Progenitor cell of endocrine pancreas (in vitro differentiated cells): Measurements from ENCODE around the gene AGFG1. TPM values are rescaled to one million over a fixed set of nuclear protein-coding genes. Genes with fewer than 3 reads are reported as not detected.
"Not testable (repeated sequence)": the region's sequence is repeated elsewhere in the genome, so short reads cannot be mapped to it uniquely, and the experiment has no call there.

Experiments
- DNase-seq: peaks from one replicate; pipeline ENCODE4 v3.0.0; 2021; ENCODE audit warnings: low spot score; ENCODE audit not compliant: unreplicated experiment
- H3K27ac Mint-ChIP-seq: 2 replicates; pipeline ENCODE4 v1.8.0; 2021; ENCODE audit warnings: mild to moderate bottlenecking, moderate library complexity, mixed read lengths
- H3K27me3 Mint-ChIP-seq: 2 replicates; pipeline ENCODE4 v1.8.0; 2021; ENCODE audit warnings: mixed read lengths
- H3K36me3 Mint-ChIP-seq: 2 replicates; pipeline ENCODE4 v1.8.0; 2022; ENCODE audit warnings: mixed read lengths; ENCODE audit not compliant: insufficient read depth
- H3K4me1 Mint-ChIP-seq: 2 replicates; pipeline ENCODE4 v1.8.0; 2021; ENCODE audit warnings: low read depth, mixed read lengths
- H3K4me3 Mint-ChIP-seq: 2 replicates; pipeline ENCODE4 v1.8.0; 2021; ENCODE audit warnings: low read depth, mild to moderate bottlenecking, moderate library complexity, mixed read lengths
- H3K9me3 Mint-ChIP-seq: 2 replicates; pipeline ENCODE4 v1.8.0; 2021; ENCODE audit warnings: low read depth, mixed read lengths
- CTCF ChIP-seq: fragments of 200-600 bp; sonication (generic); IDR thresholded peaks from one replicate; pipeline ENCODE4 v1.5.0; 2021; ENCODE audit warnings: antibody characterized with exemption, mild to moderate bottlenecking; ENCODE audit not compliant: unreplicated experiment
- total RNA-seq: library from RNA; stranded (reverse); gene quantifications from 2 replicates; pipeline ENCODE4 v1.2.1, GENCODE V29; 2021

Gene AGFG1
- total RNA-seq, 1 donor from 2014 or later: 74.5 TPM

GRCh38 chr2:227536445-227536844, 64.5 kb downstream of the AGFG1 start:
- no peak overlapping the region for H3K27ac Mint-ChIP-seq
- H3K4me3 Mint-ChIP-seq: no peak overlapping the region
- no peak for DNase-seq
- H3K36me3 Mint-ChIP-seq: peaks cover 45% of the 10 kb centered on the region
- TF ChIP-seq CTCF: no peak
- no peaks in the 10 kb centered on the region for H3K27me3 Mint-ChIP-seq
- no peaks in the 10 kb centered on the region for H3K4me1 Mint-ChIP-seq
- peaks cover 13% of the 10 kb centered on the region for H3K9me3 Mint-ChIP-seq

- no peak for TF ChIP-seq CTCF
- H3K4me1 Mint-ChIP-seq: no peaks in the 10 kb centered on the region
- no peaks in the 10 kb centered on the region for H3K27me3 Mint-ChIP-seq
- DNase-seq: no peak
- H3K9me3 Mint-ChIP-seq: peaks cover 28% of the 10 kb centered on the region
- no peak overlapping the region for H3K27ac Mint-ChIP-seq
- peaks cover 65% of the 10 kb centered on the region for H3K36me3 Mint-ChIP-seq
- H3K4me3 Mint-ChIP-seq: no peak overlapping the region
Measured at GRCh38 chr2:227539465-227539956, 67.6 kb downstream of the AGFG1 start.

- Mint-ChIP-seq H3K9me3 (peaks cover 35% of the 10 kb centered on the region), H3K36me3 (peaks cover 73% of the 10 kb centered on the region)
- H3K4me1 Mint-ChIP-seq, DNase-seq, H3K27ac Mint-ChIP-seq, H3K4me3 Mint-ChIP-seq, H3K27me3 Mint-ChIP-seq: not testable (repeated sequence)
Measured at GRCh38 chr2:227540352-227540751, 68.4 kb downstream of the AGFG1 start.

GRCh38 chr2:227545990-227546389, 74.0 kb downstream of the AGFG1 start:
- peaks cover 28% of the 10 kb centered on the region for H3K9me3 Mint-ChIP-seq
- no peaks in the 10 kb centered on the region for H3K27me3 Mint-ChIP-seq
- no peaks in the 10 kb centered on the region for H3K4me1 Mint-ChIP-seq
- no peak for TF ChIP-seq CTCF
- H3K36me3 Mint-ChIP-seq: peaks cover 62% of the 10 kb centered on the region
- DNase-seq: no peak
- H3K27ac Mint-ChIP-seq: no peak overlapping the region
- H3K4me3 Mint-ChIP-seq: no peak overlapping the region

GRCh38 chr2:227551836-227552235, 79.9 kb downstream of the AGFG1 start:
- Mint-ChIP-seq H3K4me3 (no peak overlapping the region), H3K27me3 (no peaks in the 10 kb centered on the region), H3K27ac (peak overlapping the region; percentile 69), H3K4me1 (no peaks in the 10 kb centered on the region), H3K36me3 (peaks cover 24% of the 10 kb centered on the region), H3K9me3 (no peaks in the 10 kb centered on the region)
- no peak for TF ChIP-seq CTCF
- DNase-seq: no peak

GRCh38 chr2:227562581-227562980, 90.6 kb downstream of the AGFG1 start:
- Mint-ChIP-seq H3K4me3 (no peak overlapping the region), H3K36me3 (peaks cover 3% of the 10 kb centered on the region), H3K27me3 (no peaks in the 10 kb centered on the region), H3K4me1 (peaks cover 2% of the 10 kb centered on the region), H3K27ac (no peak overlapping the region), H3K9me3 (no peaks in the 10 kb centered on the region)
- DNase-seq: no peak
- TF ChIP-seq CTCF: no peak
